Esophagus squamous epithelium (tissue), 4 donors: ENCODE data around the gene GABBR1.

ENCODE experiments used
- CTCF ChIP-seq, 6 experiments: fragments of 450-650 bp in 4 of 6; fragments of 200-600 bp in 2 of 6; sonication (generic) in 2 of 6; IDR thresholded peaks; one replicate each; pipeline ENCODE4 v1.5.1; 2016 to 2019; ENCODE audit warnings: antibody characterized with exemption in 6 of 6, mild to moderate bottlenecking in 4 of 6, moderate library complexity in 4 of 6
- POLR2A ChIP-seq, 4 donors: fragments of 450-650 bp; IDR thresholded peaks; one replicate each; pipeline ENCODE4 v1.6.1; 2017; ENCODE audit warnings: antibody characterized with exemption in 4 of 4, mild to moderate bottlenecking in 4 of 4, moderate library complexity in 3 of 4

GRCh38 chr6:29652198-29652584 is 19.2 kb upstream of the GABBR1 start:
- TF ChIP-seq POLR2A (IDR thresholded peaks at IDR 0.05), result no peak
- no peak for TF ChIP-seq CTCF (IDR thresholded peaks at IDR 0.05)
